ENCODE data around the gene MGMT.

MGMT gene

GRCh38 chr10:129814681-129815646, 347.9 kb downstream of the MGMT start:
- H3K27me3 ChIP-seq (ENCODE audit: control insufficient read depth in 2 of 2, insufficient read depth in 2 of 2, low read length in 2 of 2): no peaks in the 10 kb centered on the region
- H3K9ac ChIP-seq (ENCODE audit: low read depth in 1 of 2, low read length in 2 of 2): no peak overlapping the region
- no peak overlapping the region for H3K27ac ChIP-seq (ENCODE audit: low read depth in 2 of 2, low read length in 2 of 2)
- no peaks in the 10 kb centered on the region for H3K36me3 ChIP-seq (ENCODE audit: control insufficient read depth in 2 of 2, insufficient read depth in 2 of 2, low read length in 2 of 2)
- H3K4me3 ChIP-seq (ENCODE audit: low read length in 2 of 2): no peak overlapping the region
- no peaks in the 10 kb centered on the region for H3K4me1 ChIP-seq (ENCODE audit: control insufficient read depth in 2 of 2, insufficient read depth in 2 of 2, low read length in 2 of 2)
- no peaks in the 10 kb centered on the region for H3K9me3 ChIP-seq (ENCODE audit: control insufficient read depth in 2 of 2, low read length in 2 of 2)

DNA sequence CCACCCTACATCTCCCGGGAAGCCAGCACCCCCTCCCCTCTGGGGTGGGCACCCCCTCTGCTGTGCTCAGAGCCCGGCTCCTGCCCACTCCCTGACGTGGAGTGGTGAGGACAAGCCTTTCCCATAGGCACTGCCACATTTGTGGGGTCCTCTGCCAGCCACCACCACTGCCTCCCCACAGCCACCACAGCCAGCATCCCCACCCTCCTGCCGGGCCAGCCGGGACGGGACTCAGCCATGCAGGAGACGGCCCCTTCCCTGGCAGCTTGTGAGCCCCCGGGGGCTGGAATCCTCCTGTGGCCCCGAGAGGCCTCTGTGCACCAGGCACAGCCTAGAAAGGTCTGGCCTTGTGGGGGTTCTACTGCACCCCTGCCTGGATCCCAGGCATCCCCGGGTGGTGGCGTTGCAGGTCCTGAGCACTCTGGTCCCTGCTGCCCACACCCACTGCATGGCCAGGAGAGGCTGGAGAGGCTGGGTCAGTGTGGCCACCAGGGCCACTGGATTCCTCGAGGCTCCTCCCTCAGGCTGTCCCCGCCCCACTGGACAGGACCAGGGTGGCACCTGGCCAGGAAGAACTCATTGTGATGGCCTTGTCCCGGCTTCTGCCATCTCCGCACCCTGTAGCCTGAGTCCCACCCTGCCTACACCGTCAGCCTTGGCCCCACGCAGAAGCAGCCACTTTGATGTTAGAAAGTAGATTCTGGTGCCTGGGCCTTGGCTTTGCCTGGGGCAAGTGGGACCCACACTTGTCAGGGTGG, 349.0 kb downstream of the MGMT start:
- Histone ChIP-seq H3K27me3 (ENCODE audit: control insufficient read depth in 2 of 2, insufficient read depth in 2 of 2, low read length in 2 of 2) (no peaks in the 10 kb centered on the region), H3K4me1 (ENCODE audit: control insufficient read depth in 2 of 2, insufficient read depth in 2 of 2, low read length in 2 of 2) (no peaks in the 10 kb centered on the region), H3K36me3 (ENCODE audit: control insufficient read depth in 2 of 2, insufficient read depth in 2 of 2, low read length in 2 of 2) (no peaks in the 10 kb centered on the region)

GRCh38 chr10:129816656-129817045, 349.6 kb downstream of the MGMT start:
- Histone ChIP-seq H3K4me3 (ENCODE audit: low read length in 2 of 2) (no peak overlapping the region), H3K4me1 (ENCODE audit: control insufficient read depth in 2 of 2, insufficient read depth in 2 of 2, low read length in 2 of 2) (no peaks in the 10 kb centered on the region), H3K9me3 (ENCODE audit: control insufficient read depth in 2 of 2, low read length in 2 of 2) (no peaks in the 10 kb centered on the region), H3K27ac (ENCODE audit: low read depth in 2 of 2, low read length in 2 of 2) (no peak overlapping the region), H3K27me3 (ENCODE audit: control insufficient read depth in 2 of 2, insufficient read depth in 2 of 2, low read length in 2 of 2) (no peaks in the 10 kb centered on the region), H3K9ac (ENCODE audit: low read depth in 1 of 2, low read length in 2 of 2) (no peak overlapping the region), H3K36me3 (ENCODE audit: control insufficient read depth in 2 of 2, insufficient read depth in 2 of 2, low read length in 2 of 2) (no peaks in the 10 kb centered on the region)

More for the DNA sequence above, 349.0 kb downstream of the MGMT start:
- no peak overlapping the region for H3K27ac ChIP-seq (ENCODE audit: low read depth in 2 of 2, low read length in 2 of 2)
- H3K9me3 ChIP-seq (ENCODE audit: control insufficient read depth in 2 of 2, low read length in 2 of 2): no peaks in the 10 kb centered on the region
- no peak overlapping the region for H3K4me3 ChIP-seq (ENCODE audit: low read length in 2 of 2)
- H3K9ac ChIP-seq (ENCODE audit: low read depth in 1 of 2, low read length in 2 of 2): no peak overlapping the region

Measured in mucosa of rectum (tissue), 2 donors.